HG03342 (cell line): ENCODE data around the gene P4HA2.
A peak's percentile ranks its signal among the peaks of the same experiment; 100 is the strongest.

ENCODE experiments used
- ATAC-seq: cut with Tn5 transposase; IDR thresholded peaks from one replicate; pipeline ENCODE4 v1.9.1; 2021; ENCODE audit warnings: mild to moderate bottlenecking, moderate library complexity; ENCODE audit not compliant: unreplicated experiment

P4HA2 gene

DNA sequence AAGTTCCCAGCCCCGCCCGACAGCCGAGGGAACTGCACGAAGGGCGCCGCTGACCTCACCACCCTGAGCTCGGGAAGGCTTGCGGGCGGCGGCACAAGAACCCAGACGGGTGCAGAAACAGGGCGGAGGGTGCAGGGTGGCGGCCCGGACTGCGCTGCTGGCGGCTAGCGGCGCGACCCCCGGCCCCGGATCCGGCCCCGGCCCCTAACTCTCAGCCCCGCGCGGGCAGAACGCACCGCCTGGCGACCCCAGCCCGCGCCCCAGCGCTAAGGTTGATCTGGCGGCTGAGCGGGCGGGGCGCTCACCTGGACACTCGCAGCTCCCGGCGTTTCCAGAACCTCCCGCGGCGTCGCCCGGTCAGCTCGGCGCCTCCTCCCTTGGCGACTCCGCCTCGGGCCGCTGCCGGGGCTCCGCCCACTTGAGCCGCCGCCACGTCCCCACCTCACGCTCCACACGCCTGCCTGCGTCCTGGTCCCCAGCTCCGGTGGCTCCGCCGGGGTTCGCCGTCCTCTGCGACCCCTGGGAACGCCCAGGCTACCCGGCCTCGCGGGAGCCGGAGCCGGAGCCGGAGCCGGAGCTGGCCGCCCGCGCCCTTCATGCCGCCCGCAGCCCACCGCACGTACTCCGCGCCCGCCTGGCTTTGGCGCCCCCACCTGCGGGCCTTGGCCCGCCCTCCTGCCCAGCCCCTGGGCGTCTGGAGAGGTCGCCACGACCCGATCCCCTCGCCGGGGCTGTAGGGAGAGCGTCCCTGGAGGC is at the start of gene P4HA2:
Gene P4HA2 (minus strand): TSS at position 369 of the 756 bp plus-strand sequence. CDS start 9,227 bp downstream, outside the sequence.
- ATAC-seq = peak; percentile 86

DNA sequence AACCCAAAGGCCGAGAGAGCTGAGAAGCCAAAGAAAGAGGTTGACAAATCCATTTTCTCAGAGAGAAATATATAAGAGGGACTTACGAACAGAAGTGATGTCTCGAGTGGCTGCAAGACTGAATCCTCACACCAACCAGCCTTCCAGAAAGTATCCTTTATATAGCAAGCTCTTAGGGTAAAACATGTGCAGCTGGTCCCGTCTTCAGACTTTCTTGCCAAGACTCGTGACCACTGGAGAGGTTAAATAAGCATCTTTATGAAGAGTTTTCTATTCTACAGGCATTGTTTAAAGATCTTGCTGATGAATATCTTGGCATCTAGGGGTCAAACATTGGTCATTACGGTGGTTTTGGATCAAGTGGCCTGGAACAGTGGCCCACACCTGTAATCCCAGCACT is 49.6 kb upstream of the P4HA2 start:
- no peak for ATAC-seq

DNA sequence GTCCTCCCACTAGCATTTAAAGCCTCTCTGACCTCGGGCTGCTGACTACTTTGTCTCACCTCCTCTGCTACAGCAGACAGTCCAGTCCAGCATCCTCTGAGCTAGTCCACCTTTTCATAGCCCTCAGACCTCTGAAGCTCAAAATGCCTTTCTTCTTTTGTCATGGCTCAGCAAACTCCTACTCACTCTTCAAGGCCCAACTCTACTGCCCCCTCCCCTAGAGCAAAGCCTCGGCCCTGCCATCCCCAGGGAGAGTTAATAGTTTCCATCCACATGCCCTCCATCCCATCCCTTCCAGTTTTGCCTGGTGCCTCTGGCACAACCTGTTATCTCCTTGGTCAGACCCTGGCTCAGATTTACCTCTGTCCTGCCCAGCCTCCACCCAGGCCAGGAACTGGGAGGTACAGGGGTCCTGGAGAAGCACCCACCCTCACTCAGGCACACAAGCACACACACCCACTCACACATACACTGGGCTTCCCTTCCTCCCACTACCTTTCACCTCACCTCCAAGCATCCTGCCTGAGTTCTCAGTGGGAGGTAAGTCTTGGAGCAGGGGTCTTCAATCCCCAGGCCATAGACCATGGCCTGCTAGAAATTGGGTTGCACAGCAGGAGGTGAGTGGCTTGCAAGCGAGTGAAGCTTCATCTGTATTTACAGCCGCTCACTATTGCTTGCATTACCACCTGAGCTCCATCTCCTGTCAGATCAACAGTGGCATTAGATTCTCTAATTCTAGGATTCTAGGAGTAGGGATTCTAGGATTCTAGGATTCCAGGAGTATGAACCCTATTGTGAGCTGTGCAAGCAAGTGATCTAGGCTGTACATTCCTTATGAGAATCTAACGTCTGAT is 47.9 kb upstream of the P4HA2 start:
- ATAC-seq = no peak

DNA sequence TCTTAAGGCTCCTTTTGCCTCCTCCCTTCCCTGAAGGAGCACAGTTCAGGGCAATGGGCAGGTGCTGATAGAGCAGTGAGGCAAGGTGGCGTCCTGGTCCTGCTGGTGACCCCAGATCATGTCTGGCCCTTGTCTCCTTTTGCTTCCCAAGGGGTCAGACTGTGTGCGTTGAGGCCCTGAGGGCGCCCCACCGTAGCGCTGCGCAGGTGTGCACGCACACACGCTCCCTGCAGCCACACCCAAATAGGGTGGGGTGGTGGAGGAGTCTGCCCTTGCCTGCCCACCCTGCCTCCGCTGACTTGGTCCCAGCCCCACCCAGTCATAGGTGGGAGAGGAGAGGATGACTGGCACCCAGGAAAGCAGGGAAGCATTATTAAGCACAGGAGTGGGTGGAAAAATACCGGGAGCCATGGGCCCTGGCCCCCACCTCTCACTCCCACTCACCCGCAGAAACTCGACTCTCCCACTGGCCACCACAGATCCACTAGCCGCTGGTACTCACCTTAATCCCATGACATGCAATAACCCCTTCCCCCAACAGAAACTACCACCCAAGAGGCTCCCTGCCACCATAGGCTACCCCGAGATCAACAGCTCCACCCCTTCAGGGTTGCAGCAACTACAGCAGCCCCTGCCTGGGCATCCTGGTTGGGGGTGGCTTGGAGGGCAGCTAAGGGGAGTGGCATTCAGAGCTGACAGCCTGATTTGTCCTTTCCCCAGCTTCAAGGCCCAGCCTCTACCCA is 46.6 kb upstream of the P4HA2 start:
- no peak for ATAC-seq

DNA sequence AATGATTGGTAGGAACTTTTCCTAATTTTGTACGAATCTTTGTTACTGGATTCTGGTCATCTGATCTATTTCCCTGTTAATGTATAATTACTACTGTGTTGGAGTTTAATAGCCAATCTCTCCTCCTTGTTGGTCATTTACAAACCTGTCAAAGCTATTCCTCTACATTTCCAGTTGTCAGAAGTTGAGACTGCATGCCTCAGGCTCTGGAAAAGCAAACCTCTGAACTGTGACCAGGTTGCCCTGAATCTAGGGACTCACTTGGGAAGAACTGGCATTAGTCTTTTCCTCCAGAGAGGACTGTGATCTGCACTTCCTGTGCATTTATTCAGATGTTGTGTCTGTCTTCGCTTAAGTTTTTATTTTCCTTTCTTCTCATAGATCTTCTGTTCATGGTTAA is 46.0 kb upstream of the P4HA2 start:
- no peak for ATAC-seq

DNA sequence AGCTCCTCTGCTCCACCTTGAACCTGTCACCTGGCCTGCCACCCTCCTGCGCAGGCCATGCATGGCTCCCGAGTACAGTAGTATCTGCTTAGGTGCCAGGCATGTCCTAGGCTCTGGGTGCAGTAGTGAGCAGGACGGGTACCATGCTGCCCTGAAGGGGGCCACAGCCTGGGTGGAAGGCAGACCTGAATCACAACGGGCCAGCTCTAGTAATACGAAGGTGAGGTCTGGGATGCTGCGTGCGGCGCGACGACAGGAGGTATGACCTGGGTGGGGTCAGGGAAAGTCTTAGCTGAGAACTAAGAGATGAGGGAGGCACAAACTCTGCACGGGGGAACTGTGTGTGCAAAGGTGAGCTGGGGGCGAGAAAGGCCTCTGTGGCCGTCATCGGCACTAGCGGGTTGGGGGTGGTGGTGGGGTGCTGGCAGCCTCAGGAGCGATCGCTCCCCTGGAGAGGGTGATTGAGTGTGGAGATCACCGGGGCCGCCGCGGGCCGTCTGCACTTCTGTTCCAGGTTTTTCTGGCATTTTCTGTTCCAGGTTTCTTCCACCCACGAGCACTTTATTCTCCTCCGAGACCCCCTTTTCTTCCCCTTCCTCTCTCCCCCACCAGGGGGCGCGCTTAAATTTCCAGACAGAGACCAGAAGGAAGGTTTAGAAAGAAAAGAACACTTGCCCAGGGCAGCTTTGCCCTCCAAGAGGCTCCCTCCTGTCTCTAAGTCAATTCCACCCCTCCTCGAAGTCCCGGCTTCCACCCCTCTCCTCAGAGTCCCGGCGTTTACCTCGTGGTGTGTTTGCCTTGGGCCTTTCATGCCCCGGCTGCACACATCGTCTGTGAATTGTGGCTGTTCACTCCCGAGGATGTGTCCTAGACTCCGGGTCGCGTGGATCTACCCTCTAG is 44.9 kb upstream of the P4HA2 start:
- no peak for ATAC-seq

DNA sequence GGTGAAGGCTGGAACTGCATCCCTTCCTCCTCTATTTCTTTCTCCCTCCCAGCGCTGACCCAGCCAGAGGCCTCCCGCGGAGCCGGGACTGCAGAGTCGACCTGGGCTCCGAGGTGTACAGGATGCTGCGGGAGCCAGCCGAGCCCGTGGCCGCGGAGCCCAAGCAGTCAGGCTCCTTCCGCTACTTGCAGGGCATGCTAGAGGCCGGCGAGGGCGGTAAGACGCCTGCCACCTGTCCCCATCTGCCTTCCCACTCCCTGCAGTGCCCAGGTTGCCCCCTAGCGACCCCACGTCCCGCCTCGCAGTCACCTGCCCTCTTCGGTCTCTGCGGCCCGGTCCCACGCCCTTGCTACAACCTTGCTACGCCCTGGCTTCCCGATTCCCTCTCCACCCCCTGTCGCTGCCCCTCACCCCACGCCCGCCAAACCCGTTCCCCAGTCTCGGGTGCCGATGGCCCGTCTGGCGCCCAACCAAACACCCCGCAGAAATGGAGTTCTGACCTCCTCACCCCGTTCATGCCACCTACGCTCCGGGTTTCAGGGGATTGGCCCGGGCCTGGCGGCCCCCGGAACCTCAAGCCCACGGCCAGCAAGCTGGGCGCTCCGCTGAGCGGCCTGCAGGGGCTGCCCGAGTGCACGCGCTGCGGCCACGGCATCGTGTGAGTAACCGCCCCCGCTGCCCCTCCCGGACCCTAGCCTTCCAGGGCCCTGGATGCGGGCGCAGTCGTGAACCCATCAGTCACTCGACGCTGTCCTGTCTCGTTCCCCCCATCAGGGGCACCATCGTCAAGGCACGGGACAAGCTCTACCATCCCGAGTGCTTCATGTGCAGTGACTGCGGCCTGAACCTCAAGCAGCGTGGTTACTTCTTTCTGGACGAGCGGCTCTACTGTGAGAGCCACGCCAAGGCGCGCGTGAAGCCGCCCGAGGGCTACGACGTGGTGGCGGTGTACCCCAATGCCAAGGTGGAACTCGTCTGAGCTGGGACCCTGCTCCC is 43.9 kb upstream of the P4HA2 start:
- no peak for ATAC-seq

DNA sequence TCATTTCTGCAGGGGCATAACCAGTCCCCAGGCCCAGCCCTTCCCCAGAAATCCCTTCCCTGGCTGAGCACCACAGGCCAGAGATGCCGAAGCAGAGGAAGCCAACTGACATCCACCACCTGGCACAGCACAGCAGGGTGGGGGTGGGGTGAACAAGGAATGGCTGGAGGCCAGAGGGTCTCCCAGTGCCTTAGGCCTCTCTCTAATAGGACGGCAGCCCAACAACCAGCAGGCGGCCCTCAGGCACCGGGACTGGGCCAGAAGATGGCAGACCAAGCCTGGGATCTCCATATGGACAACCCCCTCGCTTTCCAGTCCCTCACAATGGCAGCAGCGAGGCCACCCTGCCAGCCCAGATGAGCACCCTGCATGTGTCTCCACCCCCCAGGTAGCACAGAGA is 43.1 kb upstream of the P4HA2 start:
- no peak for ATAC-seq

DNA sequence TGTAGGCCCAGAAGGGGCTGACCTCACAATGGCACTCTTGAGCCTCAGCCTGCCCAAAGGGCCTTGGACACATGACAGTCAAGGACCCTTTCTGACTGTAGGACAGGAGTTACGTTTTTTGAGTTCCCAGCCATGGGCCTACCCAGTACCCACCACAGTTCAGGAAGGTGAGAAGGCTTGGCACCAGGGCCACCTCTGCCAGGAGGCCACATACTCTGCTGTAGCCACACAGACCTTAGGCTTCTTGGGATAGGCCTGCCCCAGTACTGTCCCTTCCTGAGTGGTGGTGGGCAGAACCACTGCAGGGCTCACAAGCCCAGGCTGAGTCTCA is 42.6 kb upstream of the P4HA2 start:
- no peak for ATAC-seq

DNA sequence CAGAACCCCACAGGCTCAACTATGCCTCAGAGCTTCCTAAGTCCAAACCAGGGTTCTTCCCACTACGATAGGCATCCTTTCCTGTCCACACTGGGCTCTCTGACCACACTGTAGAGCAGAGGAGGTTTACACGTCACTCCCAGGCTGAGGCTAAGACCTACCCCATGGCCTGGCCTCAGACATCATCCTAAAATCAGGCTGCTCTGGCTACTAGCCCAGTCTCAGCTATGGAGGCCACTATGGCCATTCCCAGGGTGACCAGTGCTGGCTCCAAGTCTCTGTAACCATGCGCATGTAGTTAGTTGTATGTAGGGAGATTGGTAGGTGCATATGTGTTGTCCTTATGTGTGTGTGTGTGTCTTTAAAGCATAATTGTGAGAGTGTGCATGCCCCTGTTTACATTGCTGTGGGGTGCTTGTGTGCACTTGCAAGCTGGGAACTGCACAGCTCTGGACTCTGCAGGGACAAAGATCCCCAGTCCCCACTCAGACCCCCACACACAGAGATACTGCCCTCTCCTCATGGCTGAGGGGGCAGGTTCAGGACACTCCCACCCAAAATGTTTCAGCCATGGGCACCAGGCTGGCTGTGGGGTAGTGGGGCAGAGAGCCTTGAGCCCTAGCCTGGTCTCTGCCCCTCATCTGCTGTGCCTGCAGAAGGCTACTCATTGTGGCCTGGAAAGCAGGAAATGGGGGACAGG is 42.1 kb upstream of the P4HA2 start:
- no peak for ATAC-seq

DNA sequence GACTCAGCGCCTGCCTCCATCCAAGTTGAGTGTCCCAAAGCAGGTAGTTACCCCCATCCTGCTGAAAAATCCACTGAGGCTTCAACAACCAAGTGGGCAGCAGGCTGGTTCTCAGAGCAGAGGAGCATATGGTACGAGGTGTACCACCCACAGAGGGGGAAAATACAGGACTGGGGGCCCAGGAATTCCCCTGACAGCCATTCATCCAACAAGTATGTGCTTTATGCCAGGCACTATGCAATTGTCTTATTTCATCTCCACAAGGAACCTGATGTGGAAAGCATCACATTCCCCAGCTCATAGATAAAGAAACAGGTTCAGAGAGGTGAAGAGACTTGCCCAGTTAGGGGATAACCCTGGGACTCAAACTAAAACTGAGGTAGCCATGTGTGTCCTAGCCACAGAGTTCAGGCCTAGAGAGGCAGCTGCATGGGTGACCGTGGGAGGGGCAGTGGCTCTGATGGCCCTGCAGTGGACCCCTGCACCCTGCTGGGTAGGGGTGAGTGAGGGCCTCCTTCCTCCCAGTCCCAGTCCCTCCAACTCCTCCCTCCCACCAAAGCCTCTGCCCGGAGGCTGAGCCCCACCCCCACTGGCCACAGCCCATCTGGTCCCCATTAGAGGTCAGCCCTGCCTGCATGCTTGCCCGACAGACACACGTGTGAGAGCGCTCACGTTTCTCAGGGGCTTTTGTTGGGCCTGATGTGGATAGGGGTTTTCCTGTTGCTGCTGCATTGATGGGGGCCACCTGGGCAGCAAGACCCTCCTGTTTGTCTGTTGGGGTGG is 41.3 kb upstream of the P4HA2 start:
- ATAC-seq = peak; percentile 60

DNA sequence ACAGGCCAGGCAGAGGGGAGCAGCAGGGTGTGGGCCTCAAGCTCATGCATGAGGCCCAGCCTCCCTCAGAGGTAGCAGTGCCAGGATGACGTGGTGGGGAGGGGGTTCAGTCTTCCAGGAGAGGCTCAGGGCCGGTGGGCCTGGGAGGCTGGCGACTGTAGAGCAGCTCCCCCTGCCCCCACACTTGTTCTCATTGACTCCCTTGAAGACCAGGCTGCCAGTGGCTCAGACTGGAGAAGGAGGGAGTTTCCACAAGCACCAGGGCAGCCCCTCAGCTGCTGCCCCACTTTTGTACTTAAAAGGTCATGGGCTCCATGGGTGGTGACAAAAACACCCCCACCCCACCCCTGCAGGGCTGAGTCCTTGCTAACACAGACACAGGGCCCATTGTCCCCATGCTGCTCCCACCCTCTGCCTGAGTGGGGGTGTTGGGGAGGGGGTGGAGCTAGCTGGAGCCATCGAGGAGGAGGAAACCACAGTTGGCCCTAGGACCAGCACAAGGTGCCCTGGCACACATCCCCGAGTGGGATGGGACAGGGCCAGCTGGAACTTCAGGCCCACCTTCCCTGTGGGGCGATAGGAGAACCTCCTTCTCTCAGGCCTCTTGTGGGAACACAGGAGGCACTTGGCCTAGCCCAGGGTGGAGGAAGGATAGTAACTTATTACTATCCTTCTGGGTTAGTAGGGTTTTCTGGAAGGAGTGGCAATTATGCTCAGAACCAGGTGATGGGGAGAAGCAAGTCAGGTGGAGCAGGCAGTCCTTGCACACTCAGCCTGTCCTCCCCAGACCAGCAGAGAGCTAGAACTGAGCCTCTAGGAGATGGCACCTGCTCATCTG is 40.5 kb upstream of the P4HA2 start:
- no peak for ATAC-seq

DNA sequence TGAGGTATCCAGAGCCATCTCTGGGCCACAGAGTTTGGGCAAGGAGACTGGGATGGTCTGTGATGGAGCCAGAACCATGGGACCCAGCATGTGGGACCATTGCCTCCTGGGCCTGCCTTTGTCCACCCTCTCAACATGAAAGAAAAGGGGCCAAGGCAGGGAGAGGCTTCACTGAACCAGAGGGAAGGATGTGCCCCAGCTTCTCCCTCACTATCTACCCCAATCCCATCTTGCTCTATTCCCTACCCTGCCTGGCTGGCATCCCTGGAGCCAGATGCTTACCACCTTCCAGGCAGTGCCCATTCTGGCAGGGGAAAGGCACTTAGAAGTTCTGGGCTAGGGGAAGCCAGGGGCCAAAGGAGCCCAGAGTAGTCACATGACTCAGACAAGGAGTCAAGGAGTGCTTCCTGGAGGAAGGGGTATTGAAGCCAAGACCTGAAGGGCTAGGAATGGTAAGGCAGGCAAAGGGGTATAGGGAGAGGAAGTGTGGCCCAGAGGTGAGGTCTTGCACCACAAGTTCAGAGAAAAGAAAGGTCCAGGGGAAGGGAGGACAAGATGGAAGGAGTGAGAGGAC is 39.6 kb upstream of the P4HA2 start:
- ATAC-seq = no peak

DNA sequence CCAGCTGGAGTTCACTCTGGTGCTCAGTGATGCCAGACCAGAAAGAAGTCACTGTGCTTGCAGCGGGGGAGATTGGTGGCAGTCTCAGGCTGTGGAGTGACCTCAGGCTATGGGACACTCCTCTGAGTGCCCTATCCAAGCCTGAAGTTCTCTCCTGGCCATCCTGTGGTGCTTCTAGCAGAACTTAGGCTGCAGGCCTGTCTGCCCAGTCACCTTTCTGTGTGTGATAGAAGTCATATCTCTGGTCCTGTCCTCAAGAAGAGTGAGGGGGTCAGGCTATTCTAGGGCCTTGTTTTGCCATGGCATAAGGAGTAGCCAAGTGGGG is 39.1 kb upstream of the P4HA2 start:
- no peak for ATAC-seq

DNA sequence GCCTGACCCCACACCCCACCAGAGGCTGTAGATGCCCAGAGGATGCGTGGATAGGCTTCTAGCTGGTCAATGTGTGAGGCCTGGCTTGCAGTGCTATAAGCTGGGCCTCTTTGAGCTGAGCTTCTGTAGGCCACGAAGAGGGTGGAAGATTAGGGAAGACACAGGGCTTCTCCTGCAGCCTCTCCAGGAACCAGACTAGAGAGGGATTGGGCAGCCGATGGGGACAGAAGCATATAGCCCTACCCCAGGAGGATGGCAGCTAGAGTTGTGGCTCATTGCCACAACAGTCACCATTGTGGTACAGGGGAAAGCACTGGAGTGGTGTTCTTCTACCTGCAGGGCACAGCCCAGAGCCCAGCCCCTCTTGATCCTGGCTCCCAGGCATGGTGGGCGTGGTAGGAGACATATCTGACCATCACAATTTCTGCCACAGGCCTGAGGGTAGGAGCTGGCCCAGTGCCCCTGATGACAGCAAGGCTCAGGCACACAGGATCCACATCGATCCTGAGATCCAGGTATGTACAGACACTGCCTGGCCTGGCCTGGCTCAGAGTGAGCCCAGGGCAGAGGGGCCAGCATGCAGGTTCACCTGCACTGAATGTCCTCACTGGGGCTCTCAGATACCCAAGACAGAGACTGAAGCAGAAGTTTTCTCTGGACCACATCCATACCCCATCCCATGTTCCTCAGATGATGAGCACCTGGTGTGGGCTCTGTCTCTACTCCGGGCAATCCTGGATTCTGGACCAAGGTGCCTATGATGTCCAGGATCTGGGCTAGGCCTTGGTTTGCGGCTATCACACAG is 38.6 kb upstream of the P4HA2 start:
- ATAC-seq = no peak

DNA sequence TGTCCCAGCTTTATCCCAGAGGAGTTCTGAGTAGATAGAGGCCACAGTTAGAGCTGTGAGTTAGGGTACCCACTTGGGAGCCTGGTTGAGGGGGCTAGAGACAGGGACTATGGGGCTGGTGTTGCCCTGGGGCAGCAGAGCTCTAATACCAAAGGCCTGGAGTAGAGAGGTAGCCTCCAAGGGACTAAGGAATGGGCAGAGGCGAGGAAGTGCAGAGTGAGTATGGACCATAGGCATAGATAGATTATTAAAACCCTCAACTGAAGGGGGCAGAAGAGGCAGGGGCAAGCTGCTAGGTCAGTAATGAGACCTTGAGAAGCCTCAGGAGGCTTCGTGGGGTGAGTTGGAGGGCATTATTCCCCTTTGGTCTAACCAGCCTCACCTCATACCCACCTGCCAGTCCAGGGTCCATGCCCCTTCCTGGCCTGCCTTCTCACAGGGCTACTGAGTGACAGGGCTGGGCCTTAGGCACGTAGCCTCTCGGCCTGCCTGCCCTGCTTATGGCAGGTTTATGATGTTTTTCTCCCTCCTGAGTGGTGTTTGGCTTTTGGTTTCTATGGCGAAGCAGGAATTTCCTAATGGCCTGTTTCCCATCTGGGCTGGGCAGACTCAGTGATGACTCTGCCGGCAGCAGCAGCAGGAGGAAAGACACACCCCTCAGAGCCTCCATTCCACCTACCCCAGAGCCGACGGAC is 37.8 kb upstream of the P4HA2 start:
- no peak for ATAC-seq
